Prostate gland (tissue), 2 donors: Measurements from ENCODE around the gene BTBD3. TPM values are rescaled to one million over a fixed set of nuclear protein-coding genes. Genes with fewer than 3 reads are reported as not detected.

Experiments used
- DNase-seq: peaks from one replicate; pipeline ENCODE4 v3.0.0-alpha.2; 2019; ENCODE audit warnings: low spot score
- H3K27ac ChIP-seq, 2 donors: fragments of 200-600 bp; sonication (generic); 2 replicates each; pipeline ENCODE4 v1.5.1; 2017 to 2019
- H3K27me3 ChIP-seq: fragments of 200-600 bp; sonication (generic); replicated peaks from 2 replicates; pipeline ENCODE4 v1.5.1; 2019; ENCODE audit not compliant: insufficient read depth
- H3K36me3 ChIP-seq, 2 donors: fragments of 200-600 bp; sonication (generic); 1 replicate in 1 of 2; 2 replicates in 1 of 2; pipeline versions ENCODE4 v1.5.1 to v1.8.1; 2017 to 2019
- H3K4me1 ChIP-seq: fragments of 200-600 bp; sonication (generic); replicated peaks from 2 replicates; pipeline ENCODE4 v1.5.1; 2019
- H3K4me3 ChIP-seq, 2 donors: fragments of 200-600 bp; sonication (generic); 2 replicates each; pipeline ENCODE4 v1.5.1; 2017 to 2019
- H3K9me3 ChIP-seq: fragments of 200-600 bp; sonication (generic); 2 replicates; pipeline ENCODE4 v1.5.1; 2017
- POLR2A ChIP-seq: fragments of 450-650 bp; IDR thresholded peaks from one replicate; pipeline ENCODE4 v1.6.1; 2016; ENCODE audit warnings: antibody characterized with exemption, mild to moderate bottlenecking
- POLR2AphosphoS5 ChIP-seq: sonication (generic); formaldehyde crosslinking; IDR thresholded peaks from one replicate; pipeline ENCODE4 v1.6.1; 2017; ENCODE audit warnings: antibody characterized with exemption
- WGBS: methylation state at CpG from one replicate; pipeline ENCODE4 v1.1.5; 2018; 5-methylcytosine and 5-hydroxymethylcytosine counted together
- intact Hi-C: fragments of 100-400 bp; cut with DNase I; formaldehyde crosslinking; loops from one replicate; pipeline ENCODE4 v1.14.2; 2022
- total RNA-seq, 2 donors: library from RNA; depleted of rRNA; stranded (reverse); fragments of >200 nt; gene quantifications; one replicate each; pipeline ENCODE4 v1.1.0, GENCODE V29; 2016
- TF ChIP-seq, protein P1 (sequence below), 4 experiments: fragments of 200-600 bp in 2 of 4; fragments of 450-650 bp in 2 of 4; sonication (generic) in 2 of 4; IDR thresholded peaks; 1 replicate in 3 of 4; 2 replicates in 1 of 4; pipeline ENCODE4 v1.5.1; 2016 to 2019; ENCODE audit warnings: antibody characterized with exemption in 4 of 4, mild to moderate bottlenecking in 2 of 4, moderate library complexity in 2 of 4

BTBD3 gene
- total RNA-seq, 2 donors from 2014 or later, result 36.2 to 84.9 TPM

DNA sequence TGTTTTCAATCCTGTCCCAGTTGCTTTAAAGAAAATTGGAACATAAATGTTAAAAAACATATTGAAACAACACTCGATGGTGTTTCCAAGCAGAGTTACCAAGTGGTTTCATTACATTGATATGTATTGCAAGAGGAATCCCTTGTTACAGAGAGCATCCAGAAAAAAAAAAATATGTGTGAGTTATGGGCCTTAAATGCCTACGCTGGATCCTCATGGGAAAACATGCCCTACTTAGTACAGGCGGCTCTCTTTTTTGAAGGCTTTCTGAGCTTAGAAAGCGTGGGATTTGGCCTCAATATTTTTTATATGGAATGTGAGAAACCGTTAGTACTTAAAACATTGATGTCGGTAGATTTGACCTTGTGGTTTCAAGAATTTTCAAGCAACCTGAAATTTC is 26.1 kb downstream of the BTBD3 start:
- intact Hi-C loops, result no loop called here

DNA sequence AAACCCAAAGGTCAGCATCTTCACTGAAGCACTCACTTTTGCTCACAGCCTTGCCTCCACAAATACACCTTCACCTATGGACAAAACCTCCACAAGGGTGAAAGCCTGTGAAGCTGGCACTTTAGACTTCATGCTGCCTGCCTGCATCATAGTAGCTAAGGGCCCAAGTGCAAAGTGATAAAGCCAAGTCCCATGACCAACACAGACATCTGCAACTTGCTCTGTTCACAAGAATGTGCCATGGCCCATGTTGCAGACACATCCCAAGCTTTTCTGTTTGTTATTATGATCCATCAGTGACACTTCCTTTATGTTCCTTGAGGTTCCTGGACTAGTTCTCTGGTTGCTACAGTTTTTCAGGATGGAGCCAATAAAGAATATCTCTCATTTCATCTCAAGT is 31.1 kb downstream of the BTBD3 start:
- Histone ChIP-seq H3K9me3 (no peaks in the 10 kb centered on the region), H3K36me3 (no peaks in the 10 kb centered on the region), H3K4me3 (no peak overlapping the region), H3K27me3 (no peaks in the 10 kb centered on the region), H3K27ac (no peak overlapping the region), H3K4me1 (no peaks in the 10 kb centered on the region)
- no peak for DNase-seq
- intact Hi-C loops, result no loop called here
- TF ChIP-seq POLR2AphosphoS5, result no peak
- TF ChIP-seq POLR2A, result no peak
- TF ChIP-seq, protein P1, sequence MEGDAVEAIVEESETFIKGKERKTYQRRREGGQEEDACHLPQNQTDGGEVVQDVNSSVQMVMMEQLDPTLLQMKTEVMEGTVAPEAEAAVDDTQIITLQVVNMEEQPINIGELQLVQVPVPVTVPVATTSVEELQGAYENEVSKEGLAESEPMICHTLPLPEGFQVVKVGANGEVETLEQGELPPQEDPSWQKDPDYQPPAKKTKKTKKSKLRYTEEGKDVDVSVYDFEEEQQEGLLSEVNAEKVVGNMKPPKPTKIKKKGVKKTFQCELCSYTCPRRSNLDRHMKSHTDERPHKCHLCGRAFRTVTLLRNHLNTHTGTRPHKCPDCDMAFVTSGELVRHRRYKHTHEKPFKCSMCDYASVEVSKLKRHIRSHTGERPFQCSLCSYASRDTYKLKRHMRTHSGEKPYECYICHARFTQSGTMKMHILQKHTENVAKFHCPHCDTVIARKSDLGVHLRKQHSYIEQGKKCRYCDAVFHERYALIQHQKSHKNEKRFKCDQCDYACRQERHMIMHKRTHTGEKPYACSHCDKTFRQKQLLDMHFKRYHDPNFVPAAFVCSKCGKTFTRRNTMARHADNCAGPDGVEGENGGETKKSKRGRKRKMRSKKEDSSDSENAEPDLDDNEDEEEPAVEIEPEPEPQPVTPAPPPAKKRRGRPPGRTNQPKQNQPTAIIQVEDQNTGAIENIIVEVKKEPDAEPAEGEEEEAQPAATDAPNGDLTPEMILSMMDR (IDR thresholded peaks at IDR 0.05), result no peak

More for the DNA sequence above, 26.1 kb downstream of the BTBD3 start:
- Histone ChIP-seq H3K4me3 (no peak overlapping the region), H3K9me3 (no peaks in the 10 kb centered on the region), H3K27ac (no peak overlapping the region), H3K27me3 (no peaks in the 10 kb centered on the region), H3K36me3 (no peaks in the 10 kb centered on the region), H3K4me1 (no peaks in the 10 kb centered on the region)
- TF ChIP-seq POLR2A, result no peak
- no peak for TF ChIP-seq POLR2AphosphoS5
- TF ChIP-seq, protein P1 (IDR thresholded peaks at IDR 0.05), result no peak
- no peak for DNase-seq
- WGBS, result 89% methylated on average over 6 of the region's 6 CpGs

DNA sequence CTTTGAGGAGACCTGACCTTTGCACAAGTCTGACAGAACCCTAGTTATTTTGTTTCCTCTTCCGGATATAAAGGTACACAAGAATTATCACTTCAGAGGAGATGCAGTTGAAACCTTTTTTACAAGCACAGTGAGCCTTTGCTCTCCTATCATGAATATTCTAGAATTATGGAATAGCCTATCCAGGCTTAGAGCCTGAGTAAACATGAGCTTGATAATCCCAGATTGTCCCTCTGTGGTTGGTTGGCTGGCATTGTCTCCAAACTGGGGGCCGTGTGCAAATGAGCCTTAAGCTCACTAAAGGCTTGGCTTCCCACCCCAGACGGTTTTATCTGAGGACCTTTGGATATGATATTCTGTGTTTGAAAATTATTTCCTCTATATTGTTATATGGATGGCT is 32.0 kb downstream of the BTBD3 start:
- intact Hi-C loops, result no loop called here
- 81% methylated on average over 3 of the region's 3 CpGs for WGBS
- DNase-seq, result no peak

GRCh38 chr20:11951696-11952095 is 34.0 kb downstream of the BTBD3 start:
- H3K4me3 ChIP-seq, result no peak overlapping the region
- WGBS, result 70% methylated on average over 3 of the region's 3 CpGs
- no peaks in the 10 kb centered on the region for H3K36me3 ChIP-seq
- TF ChIP-seq, protein P1 (IDR thresholded peaks at IDR 0.05), result no peak
- TF ChIP-seq POLR2AphosphoS5 (no peak), POLR2A (no peak)
- no peak for DNase-seq
- H3K27ac ChIP-seq, result no peak overlapping the region
- H3K9me3 ChIP-seq, result no peaks in the 10 kb centered on the region
- intact Hi-C loops, result no loop called here
- H3K4me1 ChIP-seq, result no peaks in the 10 kb centered on the region
- no peaks in the 10 kb centered on the region for H3K27me3 ChIP-seq

More for the DNA sequence above, 32.0 kb downstream of the BTBD3 start:
- no peaks in the 10 kb centered on the region for H3K36me3 ChIP-seq
- no peaks in the 10 kb centered on the region for H3K9me3 ChIP-seq
- H3K27ac ChIP-seq, result no peak overlapping the region
- H3K4me3 ChIP-seq, result no peak overlapping the region
- no peaks in the 10 kb centered on the region for H3K27me3 ChIP-seq
- no peaks in the 10 kb centered on the region for H3K4me1 ChIP-seq
- TF ChIP-seq, protein P1 (IDR thresholded peaks at IDR 0.05), result no peak
- TF ChIP-seq POLR2AphosphoS5, result no peak
- no peak for TF ChIP-seq POLR2A

DNA sequence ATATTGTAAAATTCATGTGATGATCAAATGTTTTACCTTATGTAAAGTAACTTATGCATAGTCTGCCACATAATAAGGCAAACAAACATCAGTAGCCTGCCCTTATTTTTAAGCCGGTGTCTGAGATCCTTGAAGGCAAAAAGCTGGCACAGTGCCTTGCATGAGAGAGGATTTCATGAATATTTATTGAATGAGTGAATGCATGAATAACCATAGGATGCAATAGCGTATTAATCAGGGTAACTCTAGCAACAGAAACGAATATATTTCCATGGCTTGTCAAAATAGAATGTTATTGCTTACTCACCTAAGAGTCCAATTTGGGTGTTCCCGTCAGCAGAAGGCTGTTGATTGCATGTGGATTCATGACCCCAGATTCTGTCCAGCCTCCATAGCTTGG is 34.9 kb downstream of the BTBD3 start:
- WGBS, result 94% methylated on average over 4 of the region's 4 CpGs
- Histone ChIP-seq H3K27ac (no peak overlapping the region), H3K9me3 (no peaks in the 10 kb centered on the region), H3K27me3 (no peaks in the 10 kb centered on the region), H3K4me3 (no peak overlapping the region), H3K36me3 (no peaks in the 10 kb centered on the region), H3K4me1 (no peaks in the 10 kb centered on the region)
- TF ChIP-seq POLR2A (no peak), POLR2AphosphoS5 (no peak)
- TF ChIP-seq, protein P1 (IDR thresholded peaks at IDR 0.05), result no peak
- intact Hi-C loops, result no loop called here
- no peak for DNase-seq
